GM19328 (cell line): ENCODE data around the gene LRRC8E.
A peak's percentile ranks its signal among the peaks of the same experiment; 100 is the strongest.
"Not testable (repeated sequence)": the region's sequence is repeated elsewhere in the genome, so short reads cannot be mapped to it uniquely, and the experiment has no call there.

ENCODE experiments used
- ATAC-seq: cut with Tn5 transposase; IDR thresholded peaks from one replicate; pipeline ENCODE4 v1.9.1; 2021; ENCODE audit warnings: mild to moderate bottlenecking, moderate library complexity; ENCODE audit not compliant: unreplicated experiment

Gene LRRC8E

DNA sequence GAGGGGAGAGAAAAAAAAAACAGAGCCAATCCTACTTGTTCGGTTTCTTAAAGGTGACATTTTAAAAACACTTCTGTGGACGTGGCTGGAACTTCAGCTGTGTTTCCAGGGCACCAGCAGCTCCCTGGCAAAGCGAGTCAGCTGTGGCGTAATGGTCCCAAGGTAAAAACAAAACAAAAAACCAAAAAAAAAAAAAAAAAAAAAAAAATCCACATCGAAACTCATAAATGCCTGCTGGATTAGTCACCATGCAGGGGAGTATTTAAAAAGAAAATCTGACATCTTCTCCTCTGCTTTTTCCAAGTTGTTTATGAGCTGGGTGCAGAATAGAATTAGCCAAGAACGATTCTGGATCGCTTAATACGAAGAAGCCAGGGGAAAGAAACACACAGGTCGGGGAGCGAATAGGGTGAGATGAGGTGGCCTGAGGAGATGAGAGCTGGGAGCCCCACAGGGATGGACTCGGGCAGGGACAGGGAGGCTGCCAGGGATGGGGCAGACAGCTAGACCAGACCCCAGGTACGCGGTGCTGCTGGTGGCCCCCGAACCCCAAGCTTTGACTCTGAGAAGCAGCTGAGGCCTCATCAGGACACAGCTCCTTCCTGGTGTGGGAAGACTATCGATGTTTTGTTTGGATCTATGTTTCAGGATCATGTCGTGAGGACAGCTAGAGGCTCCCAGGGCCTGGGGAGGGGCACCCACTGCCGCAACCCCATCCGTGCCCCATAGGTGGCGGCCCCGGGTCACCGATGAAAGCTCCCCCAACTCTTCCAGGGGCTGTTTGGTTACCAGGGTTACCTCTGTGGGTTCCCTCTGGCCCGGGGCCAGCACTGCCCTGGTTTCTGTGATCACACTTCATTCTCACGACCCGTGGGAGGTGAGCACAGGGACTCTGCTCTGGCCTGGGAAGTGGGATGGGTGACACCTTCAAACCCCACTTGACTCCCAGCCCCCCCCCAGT, 40.7 kb downstream of the LRRC8E start:
- no peak for ATAC-seq

DNA sequence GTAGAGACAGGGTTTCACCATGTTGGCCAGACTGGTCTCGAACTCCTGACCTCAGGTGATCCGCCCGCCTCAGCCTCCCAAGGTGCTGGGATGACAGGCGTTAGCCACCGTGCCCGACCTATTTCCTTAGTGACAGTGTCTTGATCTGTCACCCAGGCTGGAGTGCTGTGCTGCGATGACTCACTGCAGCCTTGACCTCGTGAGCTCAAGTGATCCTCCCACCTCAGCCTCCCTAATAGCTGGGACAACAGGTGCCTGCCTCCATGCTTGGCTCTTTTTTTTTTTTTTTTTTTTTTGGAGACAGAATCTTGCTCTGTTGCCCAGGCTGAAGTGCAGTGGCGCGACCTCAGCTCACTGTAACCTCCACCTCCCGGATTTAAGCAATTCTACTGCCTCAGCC, 41.7 kb downstream of the LRRC8E start:
- ATAC-seq, result not testable (repeated sequence)

DNA sequence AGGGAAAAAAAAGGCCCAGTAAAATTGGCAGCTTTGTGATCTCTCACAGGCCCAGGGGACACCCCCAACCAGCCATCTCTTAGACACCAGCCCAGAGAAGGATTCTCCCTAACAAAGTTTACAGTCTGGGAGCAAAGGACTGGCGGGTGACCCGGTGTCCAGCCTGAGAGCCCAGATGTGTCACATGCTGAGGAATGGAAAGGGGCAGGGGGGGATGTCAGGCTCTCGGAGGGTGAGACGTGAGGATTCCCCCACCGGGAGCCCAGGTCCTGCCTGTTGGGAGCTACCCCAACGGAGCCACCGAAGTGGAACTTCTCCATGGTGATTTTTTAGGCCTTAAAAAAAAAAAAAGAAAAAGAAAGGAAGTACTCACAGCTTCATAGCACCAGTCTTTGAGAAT, 42.5 kb downstream of the LRRC8E start:
- ATAC-seq, result no peak

DNA sequence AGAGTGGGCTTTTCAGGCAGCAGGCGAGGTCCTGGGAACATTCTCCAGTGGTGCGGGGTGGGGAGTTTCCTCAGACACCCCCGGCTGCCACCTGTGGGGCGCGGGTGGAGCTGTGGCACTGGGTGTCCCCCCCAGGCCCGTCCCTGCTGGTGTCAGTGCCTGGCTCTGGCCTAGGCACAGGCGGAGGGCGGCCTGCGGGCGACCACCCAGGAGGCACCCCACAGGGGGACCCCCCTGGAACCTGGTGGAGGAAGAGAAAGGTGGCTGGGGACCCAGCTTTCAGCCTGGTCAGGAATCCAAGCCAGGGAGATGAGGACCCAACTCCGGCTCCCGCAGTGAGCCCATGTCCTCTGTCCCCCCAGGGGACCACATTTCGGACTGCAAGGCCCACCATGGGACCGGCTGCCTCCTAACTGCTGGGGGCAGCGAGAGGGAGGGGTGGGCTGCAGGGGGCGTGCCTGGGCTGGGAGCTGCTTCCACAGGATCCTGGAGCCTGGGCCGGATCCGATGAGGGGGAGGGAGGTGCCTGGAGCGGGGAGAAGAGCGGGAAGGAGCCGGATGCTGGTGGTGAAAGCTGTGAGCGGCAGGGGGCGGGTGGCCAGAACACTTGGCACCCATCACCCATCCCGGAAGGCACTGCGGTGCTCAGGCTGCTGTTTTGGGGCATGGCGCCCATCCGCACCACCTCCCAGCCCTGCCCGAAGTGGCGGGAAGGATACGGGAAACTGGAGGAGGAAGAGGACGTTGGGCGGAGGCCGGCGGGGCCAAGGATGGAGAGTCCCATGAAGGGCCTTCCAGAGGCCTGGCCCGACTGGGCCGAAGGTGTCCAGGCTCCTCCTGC, 43.1 kb downstream of the LRRC8E start:
- ATAC-seq, result no peak

DNA sequence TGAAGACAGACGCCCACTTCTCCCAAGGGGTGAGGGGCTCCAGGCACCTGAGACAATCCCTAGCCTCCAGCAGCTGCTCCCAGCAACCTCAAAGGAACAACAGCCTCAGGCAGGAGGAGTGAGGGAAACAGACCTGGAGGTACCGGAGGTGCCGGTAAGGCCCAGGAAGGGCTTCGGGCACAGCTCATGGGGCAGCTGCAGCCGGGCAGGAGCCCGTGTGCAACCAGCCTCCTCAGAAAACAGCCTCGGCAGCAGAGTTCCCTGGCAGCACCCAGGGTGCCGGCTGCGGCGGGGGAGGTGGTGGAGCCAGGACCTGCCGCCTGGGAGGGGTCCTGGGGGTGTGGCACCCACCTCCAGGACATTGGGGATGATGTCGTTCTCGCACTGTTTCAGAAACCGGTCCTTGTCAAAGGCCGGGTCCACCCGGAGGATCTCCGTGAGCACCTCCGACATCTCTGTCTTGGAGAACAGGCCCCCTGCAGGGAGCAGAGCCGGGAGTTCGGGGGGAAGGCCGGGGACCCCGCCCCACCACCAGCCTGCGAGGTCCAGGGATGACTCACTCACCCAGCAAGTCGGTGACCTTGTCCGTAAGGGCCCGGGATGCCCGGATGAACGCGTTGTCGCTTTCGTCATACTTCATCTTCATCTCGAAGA, 44.1 kb downstream of the LRRC8E start:
- ATAC-seq, result no peak

DNA sequence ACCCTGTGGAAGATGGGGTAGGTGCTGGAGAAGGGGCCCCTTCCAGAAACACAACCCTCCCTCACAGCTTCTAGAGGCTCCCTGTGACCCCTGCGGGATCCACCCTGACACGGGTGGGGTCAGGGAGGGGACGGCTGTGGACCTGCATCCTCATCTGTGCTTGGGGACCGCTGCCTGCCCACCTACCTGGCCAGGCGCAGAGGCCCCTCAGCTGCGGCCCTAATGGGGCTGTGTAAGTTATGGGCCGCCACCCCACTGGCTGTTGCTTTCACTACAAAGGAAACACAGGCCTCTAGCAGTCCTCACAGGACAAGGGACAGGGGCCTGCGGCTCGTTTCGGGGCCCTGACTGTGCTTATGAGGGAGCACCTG, 44.6 kb downstream of the LRRC8E start:
- no peak for ATAC-seq

DNA sequence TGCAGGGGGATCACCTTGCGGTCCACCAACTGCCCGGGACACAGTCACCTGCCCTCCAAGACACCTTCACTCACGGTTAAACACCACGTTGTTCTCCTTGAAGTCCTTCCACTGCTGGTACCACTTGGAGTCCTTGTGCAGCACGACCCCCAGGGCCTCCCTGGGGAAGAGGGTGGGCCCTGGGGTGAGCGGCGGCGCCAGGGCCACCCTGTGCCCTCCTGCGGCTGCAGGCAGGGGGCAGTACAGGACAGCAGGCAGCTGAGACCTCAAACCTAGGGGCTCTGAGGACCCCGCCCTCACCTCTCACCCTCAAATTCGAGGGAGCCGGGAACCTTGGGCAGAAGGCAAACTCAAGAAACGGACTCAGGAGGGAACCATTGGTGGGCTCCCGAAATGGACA, 45.1 kb downstream of the LRRC8E start:
- ATAC-seq, result no peak

DNA sequence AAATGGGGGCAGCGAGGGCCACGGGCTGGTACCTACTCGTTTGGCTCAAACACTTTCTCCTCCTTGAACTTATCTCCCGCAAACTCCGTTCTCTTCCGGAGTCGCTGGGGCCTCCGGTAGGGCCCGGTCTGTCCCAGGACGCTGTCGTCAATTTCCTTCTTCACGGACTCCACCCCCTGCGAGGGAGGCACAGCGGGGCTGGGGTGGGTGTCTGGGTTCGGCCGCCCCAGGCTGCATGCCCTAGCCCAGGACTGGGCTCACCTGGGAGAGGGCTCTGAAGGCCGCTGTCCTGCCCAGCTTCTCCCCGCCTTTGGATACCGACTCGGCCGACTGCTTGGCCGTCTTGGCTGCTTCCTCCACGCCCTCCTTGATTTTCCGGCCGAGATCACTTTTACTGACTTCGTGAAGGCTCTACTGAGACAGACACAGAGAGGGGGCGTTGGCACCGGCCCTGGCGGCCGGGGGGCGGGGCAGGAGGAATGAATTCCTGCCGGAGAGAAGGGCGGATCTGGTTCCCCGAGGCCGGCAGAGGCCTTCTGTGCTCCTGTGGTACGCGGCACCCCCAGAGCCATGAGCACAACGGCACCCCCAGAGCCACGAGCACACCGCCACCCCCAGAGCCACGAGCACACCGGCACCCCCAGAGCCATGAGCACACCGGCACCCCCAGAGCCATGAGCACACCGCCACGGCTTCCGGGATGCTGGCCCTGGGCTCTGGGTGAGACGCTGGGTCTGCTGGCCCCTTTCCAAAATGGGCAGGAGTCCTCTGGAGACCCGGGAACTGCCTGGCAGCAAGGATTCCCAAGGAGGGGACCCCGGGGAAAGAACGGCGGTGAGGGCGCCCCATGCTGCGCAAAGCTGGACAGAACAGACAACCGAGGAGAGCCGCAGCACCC, 45.8 kb downstream of the LRRC8E start:
- no peak for ATAC-seq

DNA sequence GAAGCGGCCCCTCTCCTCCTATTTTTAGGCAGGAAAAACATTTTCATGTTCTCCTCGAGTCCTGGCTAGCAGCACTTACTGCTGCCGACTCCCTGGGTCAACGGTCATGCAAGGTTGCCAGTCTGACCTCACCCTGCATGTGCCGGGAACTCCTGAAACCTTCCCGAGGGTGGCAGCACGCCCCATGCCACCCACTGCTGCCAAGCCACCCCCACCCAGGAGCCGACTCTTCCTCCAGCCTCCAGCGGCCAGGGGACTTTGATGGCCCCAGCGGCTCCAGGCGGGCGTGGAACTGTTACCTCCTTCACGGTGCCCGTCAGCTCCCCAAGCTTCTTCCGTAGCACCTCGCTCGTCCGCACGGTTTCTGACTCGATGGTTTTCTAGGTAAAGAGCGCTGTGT, 46.5 kb downstream of the LRRC8E start:
- no peak for ATAC-seq

DNA sequence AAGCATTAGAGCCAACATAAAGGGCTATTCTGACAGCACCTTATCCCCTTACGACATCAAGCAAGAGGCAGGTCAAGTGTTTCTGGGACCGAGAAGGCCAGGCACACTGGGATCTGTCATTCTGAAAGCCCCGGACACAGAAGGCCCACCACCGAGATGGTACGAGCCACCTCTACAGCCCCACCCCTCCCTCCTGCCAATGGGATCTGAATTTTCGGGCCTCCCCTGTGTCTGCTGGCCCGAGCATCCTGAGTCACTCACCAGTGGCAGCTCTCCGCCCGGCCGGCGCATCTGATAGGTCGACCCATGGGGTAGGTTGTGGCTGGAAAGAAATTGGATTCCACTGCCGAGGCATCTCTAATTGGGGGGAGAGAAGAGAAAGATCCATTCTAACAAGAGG, 52.5 kb downstream of the LRRC8E start:
- no peak for ATAC-seq

DNA sequence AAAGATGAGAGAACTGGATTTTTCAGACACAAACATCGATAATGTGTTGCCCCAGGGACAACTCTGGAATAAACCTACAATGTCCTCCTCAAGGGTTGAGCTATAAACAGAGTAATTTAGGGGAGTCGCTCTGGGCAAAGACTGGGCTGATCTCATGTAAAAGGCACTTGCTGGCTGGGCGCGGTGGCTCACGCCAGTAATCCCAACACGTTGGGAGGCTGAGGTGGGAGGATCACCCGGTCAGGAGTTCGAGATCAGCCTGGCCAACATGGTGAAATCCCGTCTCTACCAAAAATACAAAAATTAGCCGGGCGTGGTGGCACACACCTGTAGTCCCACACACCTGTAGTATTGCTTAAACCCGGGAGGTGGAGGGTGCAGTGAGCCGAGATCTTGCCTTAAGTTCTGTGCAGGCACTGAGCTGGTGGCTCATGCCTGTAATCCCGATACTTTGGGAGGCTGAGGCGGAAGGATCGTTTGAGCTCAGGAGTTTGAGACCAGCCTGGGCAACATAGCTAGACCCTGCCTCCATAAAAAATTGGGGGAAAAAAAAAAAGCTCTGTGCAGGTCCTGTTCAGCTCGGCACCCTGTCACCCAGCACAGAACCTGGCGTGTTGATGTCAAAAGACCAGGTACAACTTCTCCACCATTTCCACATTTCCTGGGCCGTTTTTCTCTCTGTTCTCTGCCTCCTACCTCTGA, 53.7 kb downstream of the LRRC8E start:
- ATAC-seq, result no peak

DNA sequence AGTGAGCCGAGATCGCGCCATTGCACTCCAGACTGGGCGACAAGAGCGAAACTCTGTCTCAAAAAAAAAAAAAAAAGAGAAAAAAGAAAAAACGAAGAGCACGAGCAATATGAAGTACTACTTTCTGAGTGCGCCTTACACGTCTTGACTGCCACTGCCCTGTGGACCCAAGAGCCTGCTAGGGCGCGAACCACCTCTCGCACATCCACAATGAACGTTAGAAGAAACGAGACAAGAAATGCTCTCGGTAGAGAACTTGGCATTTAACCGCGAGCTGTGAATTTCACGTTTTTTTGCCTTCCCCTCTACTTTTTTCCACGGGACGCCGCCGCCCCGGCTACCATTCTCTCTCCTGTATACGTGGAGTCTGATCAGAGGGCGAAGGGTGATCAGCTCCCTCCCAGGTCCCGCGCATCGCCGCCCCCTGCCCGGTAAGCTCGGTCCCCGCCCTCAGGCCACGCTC, 54.7 kb downstream of the LRRC8E start:
- ATAC-seq, result peak; percentile 1

DNA sequence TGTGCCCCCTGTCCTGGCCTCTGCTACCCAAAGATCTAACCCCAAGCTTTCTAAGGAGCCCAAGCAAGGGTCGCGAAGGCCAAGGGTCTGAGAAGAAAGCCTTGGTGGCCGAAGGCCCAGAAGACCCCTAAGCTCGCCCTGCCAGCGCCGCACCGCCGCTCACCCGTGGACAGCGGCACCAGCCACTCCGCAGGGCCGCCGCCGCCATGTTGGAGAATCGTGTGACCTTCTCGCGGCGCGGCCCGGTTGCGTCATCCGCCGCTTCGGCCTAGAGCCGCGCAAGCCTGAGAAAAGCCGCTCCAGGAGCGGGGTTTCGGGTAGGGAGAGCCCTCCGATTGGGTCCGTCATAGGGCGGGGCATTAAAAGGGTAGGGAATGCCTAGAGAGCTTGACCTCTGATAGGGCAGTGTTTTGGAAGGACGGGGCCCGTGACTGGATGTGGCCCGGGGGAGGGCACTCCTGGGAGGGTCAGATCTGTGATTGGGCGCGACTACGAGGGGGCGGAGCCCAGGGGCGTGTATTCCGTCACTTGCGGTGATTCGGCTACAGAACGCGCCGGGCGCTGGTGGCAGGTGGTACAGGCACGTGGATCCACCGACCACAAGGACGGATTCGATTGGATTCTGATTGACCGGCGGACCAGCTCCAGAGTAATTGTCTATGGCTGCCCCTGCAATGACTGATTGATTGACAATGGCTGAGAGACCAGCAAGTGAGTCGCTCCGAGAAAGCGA, 55.3 kb downstream of the LRRC8E start, which contains the start of gene TIMM44:
TIMM44 (minus strand) TSS at position 223 of the 733 bp plus-strand sequence; CDS start at position 208, 15 bp downstream.
- peak; percentile 97 for ATAC-seq

DNA sequence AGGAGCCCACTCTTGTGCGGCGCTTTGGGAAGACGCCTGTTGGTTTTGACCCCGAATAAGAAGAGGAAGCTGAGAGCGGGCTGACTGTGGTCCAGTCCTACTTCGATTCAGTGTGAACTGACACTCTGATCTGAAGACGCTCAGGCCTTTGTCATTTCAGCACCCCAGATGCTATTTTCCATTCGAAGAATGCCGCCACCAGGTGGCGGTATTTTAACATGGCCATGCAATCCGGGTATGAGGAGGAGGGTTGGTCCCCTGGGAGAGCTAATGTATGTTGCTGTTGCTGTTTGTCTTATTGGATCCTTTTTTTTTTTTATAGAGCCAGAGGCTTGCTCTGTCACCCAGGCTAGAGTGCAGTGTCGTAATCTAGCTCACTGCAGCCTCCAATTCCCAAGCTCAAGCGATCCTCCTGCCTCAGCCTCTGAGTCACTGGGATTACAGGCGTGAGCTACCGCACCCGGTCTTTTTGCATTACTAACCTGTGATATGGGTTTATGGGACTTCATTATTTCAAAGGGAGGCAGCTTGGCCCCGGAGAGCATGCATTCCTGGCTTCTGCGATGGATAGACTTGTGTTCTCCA, 56.0 kb downstream of the LRRC8E start:
- ATAC-seq, result peak; percentile 21

DNA sequence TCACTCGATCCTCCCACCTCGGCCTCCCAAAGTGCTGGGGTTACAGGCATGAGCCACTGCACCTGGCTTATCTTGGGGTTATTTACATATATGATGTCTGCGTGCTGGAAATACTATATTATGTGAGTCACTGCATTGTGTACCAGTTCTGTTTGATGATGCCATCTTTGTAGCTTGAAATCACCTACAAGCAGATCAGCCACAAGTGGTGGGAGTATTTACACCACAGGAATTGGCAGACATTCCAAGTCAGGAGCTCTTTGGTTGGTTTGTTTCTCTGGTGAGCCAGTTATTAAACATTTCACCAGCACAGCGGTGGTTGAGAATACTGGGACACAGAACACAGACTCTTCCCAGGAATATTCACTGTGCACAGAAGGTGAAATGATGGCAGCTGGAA, 59.6 kb downstream of the LRRC8E start:
- ATAC-seq, result no peak
